HG03558 (cell line): ENCODE measurements around the gene FRMD3.

Experiments
- ATAC-seq: cut with Tn5 transposase; IDR thresholded peaks from one replicate; pipeline ENCODE4 v1.9.1; 2021; ENCODE audit warnings: moderate number of reproducible peaks; ENCODE audit not compliant: unreplicated experiment; ENCODE audit errors: extremely low read depth

Gene FRMD3

GRCh38 chr9:83441390-83441789 is 96.8 kb downstream of the FRMD3 start:
- no peak for ATAC-seq

DNA sequence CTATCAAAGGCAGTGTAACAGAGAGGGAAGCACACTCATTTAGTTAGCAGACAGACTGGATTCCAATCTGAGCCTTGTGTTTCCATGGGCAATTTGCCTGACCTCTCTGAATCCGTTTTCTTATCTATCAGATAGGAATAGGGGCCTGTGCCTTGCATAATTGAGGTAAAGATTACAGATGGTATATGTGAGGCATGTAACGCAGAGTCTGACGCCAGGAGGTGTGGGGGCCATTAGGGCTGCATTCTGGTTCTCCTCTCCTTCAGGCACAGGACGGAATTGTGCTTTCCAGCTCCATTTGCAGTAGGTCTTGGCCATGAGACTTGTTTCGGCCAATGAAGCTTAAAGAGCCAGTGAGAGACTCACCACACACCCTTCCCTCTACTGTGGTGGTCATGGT is 97.6 kb downstream of the FRMD3 start:
- ATAC-seq = no peak

GRCh38 chr9:83435301-83435700 is 102.9 kb downstream of the FRMD3 start:
- no peak for ATAC-seq

DNA sequence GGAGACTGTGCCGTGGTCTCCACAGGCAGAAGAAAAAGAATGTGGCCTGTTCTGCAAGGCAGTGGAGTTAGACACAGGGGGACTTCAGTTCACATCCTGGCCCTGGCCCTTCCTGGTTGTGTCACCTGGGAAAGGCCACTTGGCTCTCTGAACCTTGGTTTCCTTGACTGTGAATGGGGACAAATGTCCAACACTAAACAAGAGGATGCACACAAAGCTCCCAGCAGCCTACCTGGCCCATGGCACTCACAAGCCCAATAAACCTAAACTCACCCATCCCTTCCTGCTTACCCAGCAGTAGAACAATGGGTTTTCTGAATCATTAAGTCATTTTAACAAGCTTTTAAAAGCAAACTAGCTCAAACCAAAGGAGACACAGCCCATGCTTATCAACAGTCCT is 103.9 kb downstream of the FRMD3 start:
- ATAC-seq = no peak

- ATAC-seq = no peak
These were observed 104.4 kb downstream of the FRMD3 start for GRCh38 chr9:83433846-83434245.

- no peak for ATAC-seq
These were observed 105.2 kb downstream of the FRMD3 start for GRCh38 chr9:83432877-83433550.

DNA sequence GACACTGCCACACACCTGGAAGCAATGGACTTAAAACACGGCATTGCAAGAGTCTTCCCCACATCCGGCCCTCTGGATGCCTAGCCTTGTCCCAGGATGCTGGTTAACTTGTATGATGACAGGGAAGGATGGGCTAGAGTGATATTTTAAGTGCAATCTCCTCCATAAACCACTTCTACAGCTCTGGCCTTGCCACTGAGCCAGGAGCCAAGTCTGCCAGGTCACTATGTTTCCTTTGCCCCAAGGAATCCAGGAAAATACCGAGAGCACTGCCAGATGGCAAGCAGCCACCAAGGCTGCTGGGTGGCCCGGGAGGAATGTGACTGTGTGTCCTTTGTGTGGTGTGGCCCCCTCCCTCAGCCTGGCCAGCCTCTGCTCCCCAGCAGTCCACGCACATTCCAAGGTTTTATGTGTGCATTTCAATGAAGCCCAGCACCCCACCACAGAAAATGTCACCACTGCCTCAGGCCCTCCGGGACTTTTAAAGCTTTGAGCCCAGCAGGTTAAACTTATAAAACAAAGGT is 106.0 kb downstream of the FRMD3 start:
- ATAC-seq = no peak

- ATAC-seq = no peak
These were observed 106.8 kb downstream of the FRMD3 start for GRCh38 chr9:83431101-83432060.

DNA sequence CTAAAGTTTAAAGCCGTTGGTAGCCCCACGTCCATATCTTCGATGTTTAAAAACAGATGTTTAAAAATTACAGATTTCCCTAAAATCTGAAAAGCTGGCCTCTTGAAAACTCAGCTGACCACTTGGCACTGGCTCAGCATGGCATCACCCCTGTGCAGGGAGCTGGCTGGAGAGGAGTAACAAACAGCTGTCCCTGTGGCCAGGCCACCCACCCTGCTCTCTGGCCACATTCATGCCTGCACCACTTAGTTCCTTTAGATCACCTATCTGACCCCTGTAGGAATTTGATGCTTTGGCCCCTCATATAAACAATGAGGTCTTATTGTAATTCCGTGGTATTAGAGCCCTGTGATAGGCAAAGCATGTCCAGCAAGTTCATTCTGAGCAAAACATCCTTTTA is 107.5 kb downstream of the FRMD3 start:
- no peak for ATAC-seq

- no peak for ATAC-seq
These were observed 109.0 kb downstream of the FRMD3 start for GRCh38 chr9:83429229-83429628.

- ATAC-seq = no peak
These were observed 113.0 kb downstream of the FRMD3 start for GRCh38 chr9:83425240-83425639.

- no peak for ATAC-seq
These were observed 113.4 kb downstream of the FRMD3 start for GRCh38 chr9:83424831-83425230.

DNA sequence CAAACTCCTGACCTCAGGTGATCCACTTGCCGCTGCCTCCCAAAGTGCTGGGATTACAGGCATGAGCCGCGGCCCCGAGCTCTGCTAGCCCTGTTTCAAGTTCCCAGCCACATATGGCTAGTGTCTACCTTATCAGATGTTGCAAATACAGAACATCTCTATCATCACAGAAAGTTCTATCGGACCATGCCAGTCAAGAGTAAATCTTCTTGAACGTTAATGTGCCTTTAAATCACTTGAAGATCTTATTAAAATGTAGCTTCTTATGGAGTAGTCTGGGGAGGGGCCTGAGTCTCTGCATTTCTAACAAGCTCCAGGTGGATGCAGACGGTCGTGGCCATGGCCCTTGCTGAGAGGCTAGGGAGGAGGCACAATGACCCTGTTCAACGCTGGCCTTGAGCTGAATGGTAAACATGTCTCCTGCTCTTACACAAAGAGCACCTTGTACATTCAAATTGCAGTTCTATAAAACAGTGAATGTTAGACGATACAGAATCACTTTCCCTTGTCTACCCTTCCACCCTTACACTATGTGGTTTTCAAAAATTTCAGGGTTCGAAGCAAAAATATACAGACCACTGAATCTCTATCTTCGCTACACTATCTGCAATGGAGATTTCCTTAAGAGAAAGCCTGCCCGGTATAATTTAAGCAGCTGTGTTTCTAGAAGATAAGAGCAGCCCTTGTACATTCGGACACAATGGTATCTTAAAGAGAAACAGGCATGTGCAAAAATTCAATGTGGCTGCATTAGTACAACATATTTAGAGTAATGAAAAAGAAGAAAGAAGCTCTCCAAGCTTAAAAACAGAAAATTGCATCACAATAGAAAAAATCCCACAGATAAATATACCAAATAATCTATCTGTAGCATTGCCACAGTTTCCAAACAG is 114.1 kb downstream of the FRMD3 start:
- ATAC-seq = no peak

DNA sequence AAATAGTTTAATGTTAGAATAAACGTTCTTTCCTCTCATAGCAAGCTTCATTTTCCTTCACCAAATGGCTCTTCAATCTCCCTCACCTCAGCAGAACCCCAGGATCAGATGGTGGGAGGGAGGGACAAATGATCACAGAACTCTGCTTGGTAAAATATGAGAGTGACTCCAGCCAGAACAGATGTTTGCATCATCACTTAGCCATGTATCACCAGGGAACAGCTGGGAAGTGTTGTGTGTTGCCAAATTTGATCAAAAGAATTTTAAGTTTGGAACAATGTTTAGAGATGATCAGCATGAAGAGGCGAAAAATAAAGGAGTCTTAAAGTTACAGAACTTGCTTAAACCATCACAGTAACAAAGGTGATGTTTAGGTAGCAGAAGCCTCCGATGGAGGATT is 115.7 kb downstream of the FRMD3 start:
- no peak for ATAC-seq

DNA sequence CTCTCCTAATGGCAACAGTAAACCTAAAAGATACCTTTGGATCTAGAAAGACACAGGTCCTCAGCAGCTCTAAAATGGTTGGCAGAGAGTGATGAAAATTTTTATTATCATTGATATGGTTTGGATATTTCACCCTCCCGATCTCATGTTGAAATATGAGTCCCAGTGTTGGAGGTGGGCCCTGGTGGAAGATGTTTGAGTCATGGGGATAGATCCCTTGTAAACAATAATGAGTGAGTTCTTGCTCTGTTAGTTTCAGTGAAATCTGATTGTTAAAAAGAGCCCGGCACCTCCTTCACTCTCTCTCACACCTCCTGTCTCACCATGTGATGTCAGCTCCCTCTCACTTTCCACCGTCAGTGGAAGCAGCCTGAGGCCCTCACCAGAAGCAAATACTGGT is 117.7 kb downstream of the FRMD3 start:
- no peak for ATAC-seq

DNA sequence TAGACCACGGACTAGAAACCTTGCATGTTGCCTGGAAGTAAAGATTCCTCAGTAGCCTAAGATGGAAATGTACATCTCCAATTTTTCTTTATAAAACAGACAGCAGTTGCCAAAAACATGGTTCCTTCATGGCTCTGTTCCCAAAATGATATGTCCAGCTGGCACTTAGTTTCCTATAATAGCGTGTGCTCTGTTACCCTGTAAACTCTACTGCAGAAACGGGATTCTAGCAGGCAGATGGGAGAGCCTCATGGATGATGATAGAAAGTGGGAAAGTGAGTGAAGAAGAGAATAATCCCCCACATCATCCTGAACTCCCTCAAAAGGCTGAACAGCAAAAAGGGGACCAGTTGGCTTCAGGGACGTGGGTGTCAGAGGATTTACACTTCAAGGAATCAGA is 118.2 kb downstream of the FRMD3 start:
- no peak for ATAC-seq

- no peak for ATAC-seq
These were observed 119.9 kb downstream of the FRMD3 start for GRCh38 chr9:83418283-83418682.

DNA sequence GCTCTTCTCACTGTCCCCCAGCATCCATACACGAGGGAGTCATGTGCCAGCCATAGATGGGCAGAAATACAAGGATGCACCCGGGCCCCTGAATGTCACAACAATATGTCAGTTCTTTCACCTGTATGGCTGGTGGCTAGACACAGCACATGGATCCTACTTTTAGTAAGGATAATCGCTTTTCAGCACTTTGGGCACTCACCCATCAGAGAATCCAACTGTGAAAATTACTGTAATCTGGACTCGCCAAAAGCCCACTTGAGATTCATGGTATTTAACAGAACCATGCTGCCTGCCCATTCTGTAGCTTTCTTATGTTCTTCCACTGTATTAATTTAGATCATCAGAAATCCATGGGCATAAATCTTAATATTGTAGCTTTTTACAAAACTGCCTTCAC is 124.8 kb downstream of the FRMD3 start:
- ATAC-seq = no peak

- ATAC-seq = no peak
These were observed 127.5 kb downstream of the FRMD3 start for GRCh38 chr9:83410701-83411100.

- no peak for ATAC-seq
These were observed 131.3 kb downstream of the FRMD3 start for GRCh38 chr9:83406921-83407320.
